ENCODE results near the gene CIBAR2. TPM values are rescaled to one million over a fixed set of nuclear protein-coding genes. Genes with fewer than 3 reads are reported as not detected.
A peak's percentile ranks its signal among the peaks of the same experiment; 100 is the strongest.

CIBAR2 gene
- total RNA-seq, 4 donors from 2014 or later: not detected

- H3K4me1 ChIP-seq: peaks cover 3 to 63% (median 23%) of the 10 kb centered on the region in 4 donors
- H3K36me3 ChIP-seq: no peaks in the 10 kb centered on the region
- no peak for DNase-seq
- no peaks in the 10 kb centered on the region for H3K9me3 ChIP-seq
- no peaks in the 10 kb centered on the region for H3K27me3 ChIP-seq
- TF ChIP-seq, protein P1, sequence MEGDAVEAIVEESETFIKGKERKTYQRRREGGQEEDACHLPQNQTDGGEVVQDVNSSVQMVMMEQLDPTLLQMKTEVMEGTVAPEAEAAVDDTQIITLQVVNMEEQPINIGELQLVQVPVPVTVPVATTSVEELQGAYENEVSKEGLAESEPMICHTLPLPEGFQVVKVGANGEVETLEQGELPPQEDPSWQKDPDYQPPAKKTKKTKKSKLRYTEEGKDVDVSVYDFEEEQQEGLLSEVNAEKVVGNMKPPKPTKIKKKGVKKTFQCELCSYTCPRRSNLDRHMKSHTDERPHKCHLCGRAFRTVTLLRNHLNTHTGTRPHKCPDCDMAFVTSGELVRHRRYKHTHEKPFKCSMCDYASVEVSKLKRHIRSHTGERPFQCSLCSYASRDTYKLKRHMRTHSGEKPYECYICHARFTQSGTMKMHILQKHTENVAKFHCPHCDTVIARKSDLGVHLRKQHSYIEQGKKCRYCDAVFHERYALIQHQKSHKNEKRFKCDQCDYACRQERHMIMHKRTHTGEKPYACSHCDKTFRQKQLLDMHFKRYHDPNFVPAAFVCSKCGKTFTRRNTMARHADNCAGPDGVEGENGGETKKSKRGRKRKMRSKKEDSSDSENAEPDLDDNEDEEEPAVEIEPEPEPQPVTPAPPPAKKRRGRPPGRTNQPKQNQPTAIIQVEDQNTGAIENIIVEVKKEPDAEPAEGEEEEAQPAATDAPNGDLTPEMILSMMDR (IDR thresholded peaks at IDR 0.05): no peak
- no peak for TF ChIP-seq POLR2A (IDR thresholded peaks at IDR 0.05)
- no peak overlapping the region for H3K27ac ChIP-seq
- no peak overlapping the region for H3K4me3 ChIP-seq
Measured at GRCh38 chr16:85052536-85052935, 59.7 kb downstream of the CIBAR2 start.

- no peak overlapping the region for H3K4me3 ChIP-seq
- no peak for DNase-seq
- no peak overlapping the region for H3K27ac ChIP-seq
- no peaks in the 10 kb centered on the region for H3K9me3 ChIP-seq
- H3K27me3 ChIP-seq: no peaks in the 10 kb centered on the region
- no peaks in the 10 kb centered on the region for H3K36me3 ChIP-seq
- H3K4me1 ChIP-seq: peaks cover 3 to 63% (median 15%) of the 10 kb centered on the region in 4 donors
- TF ChIP-seq, protein P1 (IDR thresholded peaks at IDR 0.05): no peak
- no peak for TF ChIP-seq POLR2A (IDR thresholded peaks at IDR 0.05)
Measured at GRCh38 chr16:85051683-85052082, 60.6 kb downstream of the CIBAR2 start.

- TF ChIP-seq, protein P1 (IDR thresholded peaks at IDR 0.05): no peak
- no peak for TF ChIP-seq POLR2A (IDR thresholded peaks at IDR 0.05)
- no peaks in the 10 kb centered on the region for H3K36me3 ChIP-seq
- H3K4me1 ChIP-seq: peaks cover 3 to 58% (median 9%) of the 10 kb centered on the region in 4 donors
- no peak overlapping the region for H3K4me3 ChIP-seq
- no peaks in the 10 kb centered on the region for H3K9me3 ChIP-seq
- DNase-seq: no peak
- no peaks in the 10 kb centered on the region for H3K27me3 ChIP-seq
- H3K27ac ChIP-seq: no peak overlapping the region
Measured at GRCh38 chr16:85051067-85051581, 61.1 kb downstream of the CIBAR2 start.

- TF ChIP-seq POLR2A (IDR thresholded peaks at IDR 0.05): no peak
- TF ChIP-seq, protein P1 (IDR thresholded peaks at IDR 0.05): peak in 1 of 6 experiments; percentile 14
- Histone ChIP-seq H3K4me1 (peaks cover 0 to 45% (median 3%) of the 10 kb centered on the region in 4 donors), H3K4me3 (no peak overlapping the region), H3K9me3 (no peaks in the 10 kb centered on the region), H3K36me3 (no peaks in the 10 kb centered on the region), H3K27me3 (no peaks in the 10 kb centered on the region), H3K27ac (peak overlapping the region in 2 of 4 donors; percentile 52 to 76)
- DNase-seq: peak in 2 of 3 donors; percentile 62 to 69
Measured at GRCh38 chr16:85049706-85050305, 62.5 kb downstream of the CIBAR2 start.

DNA sequence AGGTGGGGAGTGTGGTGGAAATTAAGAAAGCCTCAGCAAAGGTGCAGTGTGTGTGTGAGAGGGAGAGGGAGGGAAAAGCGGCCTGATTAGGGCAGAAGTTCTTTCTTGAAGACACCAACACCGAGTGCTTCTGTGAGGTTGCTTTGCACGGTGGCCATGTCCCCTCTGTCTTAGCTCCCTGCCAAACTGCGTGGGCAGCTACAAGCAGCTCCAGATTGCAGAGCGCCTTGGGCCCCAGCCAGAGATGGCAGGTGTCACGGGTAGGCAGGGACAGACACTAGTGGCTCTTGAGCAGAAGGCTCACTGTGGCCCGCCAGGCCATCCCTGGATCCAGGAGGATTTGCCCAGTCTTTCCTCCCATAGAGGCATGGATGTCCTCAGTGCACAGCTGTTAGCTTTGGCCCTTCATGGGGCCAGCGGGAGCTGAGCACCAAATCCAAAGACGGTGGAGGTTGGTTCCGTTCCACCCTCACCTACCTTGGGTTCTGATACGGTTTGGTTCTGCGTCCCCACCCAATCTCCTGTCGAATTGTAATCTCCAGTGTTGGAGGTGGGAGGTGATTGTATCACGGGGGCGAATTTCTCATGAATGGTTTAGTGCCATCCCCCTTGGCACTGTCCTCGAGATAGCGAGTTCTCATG lies 63.2 kb downstream of the CIBAR2 start:
- H3K27ac ChIP-seq: peak overlapping the region in 1 of 4 donors; percentile 52
- DNase-seq: no peak
- no peaks in the 10 kb centered on the region for H3K9me3 ChIP-seq
- H3K27me3 ChIP-seq: no peaks in the 10 kb centered on the region
- TF ChIP-seq, protein P1 (IDR thresholded peaks at IDR 0.05): no peak
- no peak for TF ChIP-seq POLR2A (IDR thresholded peaks at IDR 0.05)
- H3K36me3 ChIP-seq: no peaks in the 10 kb centered on the region
- H3K4me1 ChIP-seq: peaks cover 0 to 40% (median 1%) of the 10 kb centered on the region in 4 donors
- no peak overlapping the region for H3K4me3 ChIP-seq

Other genes starting within 250 kb of the CIBAR2 start
- 10 to 100 TPM; 24.8 to 89.1 (median 69.6) TPM for gene ZDHHC7, start 100.9 kb downstream of the CIBAR2 start, total RNA-seq
- 10 to 100 TPM; 17.7 to 52.0 (median 23.9) TPM for gene KIAA0513, start 84.7 kb downstream of the CIBAR2 start, total RNA-seq

Measured in Peyer's patch (tissue), 4 donors.